GM12878 (cell line): Measurements from ENCODE around the gene TIMM17B. TPM values are rescaled to one million over a fixed set of nuclear protein-coding genes. Genes with fewer than 3 reads are reported as not detected.
A peak's percentile ranks its signal among the peaks of the same experiment; 100 is the strongest.

Experiments
- BHLHE40 ChIP-seq, 2 experiments: fragments of 450-650 bp in 1 of 2; IDR thresholded peaks; 2 replicates each; pipeline ENCODE4 v1.6.1; 2011 to 2017; ENCODE audit warnings: low read depth in 2 of 2, borderline replicate concordance in 1 of 2, improper control_type of control experiment in 1 of 2, low read length in 1 of 2, mild to moderate bottlenecking in 1 of 2
- MLLT1 ChIP-seq: fragments of 450-650 bp; IDR thresholded peaks from 2 replicates; pipeline ENCODE4 v1.6.1; 2016; ENCODE audit warnings: mild to moderate bottlenecking
- PKNOX1 ChIP-seq: fragments of 450-650 bp; IDR thresholded peaks from 2 replicates; pipeline ENCODE4 v1.6.1; 2016; ENCODE audit warnings: mild to moderate bottlenecking
- REST ChIP-seq: IDR thresholded peaks from 2 replicates; pipeline ENCODE4 v1.6.1; 2012; ENCODE audit warnings: mild to moderate bottlenecking, low read depth, low read length
- SRF ChIP-seq, 2 experiments: IDR thresholded peaks; 2 replicates each; pipeline ENCODE4 v1.6.1; 2011; ENCODE audit warnings: low read depth in 2 of 2, low read length in 2 of 2, mild to moderate bottlenecking in 1 of 2, moderate library complexity in 1 of 2
- WRNIP1 ChIP-seq: IDR thresholded peaks from 2 replicates; pipeline ENCODE4 v1.6.1; 2011; ENCODE audit warnings: low read depth, low read length, improper control_type of control experiment, borderline replicate concordance
- ZBTB40 ChIP-seq: fragments of 450-650 bp; IDR thresholded peaks from 2 replicates; pipeline ENCODE4 v1.6.1; 2016; ENCODE audit warnings: mild to moderate bottlenecking, moderate library complexity, borderline replicate concordance
- ZNF622 ChIP-seq: fragments of 450-650 bp; IDR thresholded peaks from 2 replicates; pipeline ENCODE4 v1.6.1; 2017; ENCODE audit warnings: mild to moderate bottlenecking, inconsistent platforms
- polyA plus RNA-seq, 11 experiments: library from polyadenylated mRNA; depleted of rRNA in 4 of 11; unstranded in 6 of 11; stranded (reverse) in 5 of 11; fragments of >200 nt; fragmentation: Nextera tagmentation in 4 of 11; fragmentation: Illumina TruSeq in 1 of 11; extraction: Ambion mirVana in 4 of 11; extraction: Trizol in 1 of 11; gene quantifications; 1 replicate in 1 of 11; 2 replicates in 10 of 11; pipeline versions ENCODE4 v1.2.1 to v1.2.3, GENCODE V29; 2011 to 2016; ENCODE audit warnings: inconsistent platforms in 2 of 11, missing spikeins in 2 of 11, low read depth in 1 of 11
- total RNA-seq, 4 experiments: library from RNA; depleted of rRNA in 3 of 4; stranded (reverse); fragments of >200 nt in 3 of 4; fragmentation: Illumina TruSeq in 1 of 4; extraction: Trizol in 1 of 4; gene quantifications; 2 replicates each; pipeline versions ENCODE4 v1.2.1 to v1.2.3, GENCODE V29; 2013 to 2021

TIMM17B gene
- total and polyA plus RNA-seq, 10 of the 15 experiments (the other 5 are each of a cell fraction or from before 2014, with no cell fraction given), result 4.5 to 88.7 (median 47.5) TPM

- TF ChIP-seq PKNOX1 (no peak), BHLHE40 (IDR thresholded peaks at IDR 0.05; ENCODE audit: borderline replicate concordance in 1 of 2, low read depth in 2 of 2, low read length in 1 of 2) (0 out of 4 replicates have a peak, but pooled peaks of 1 of the 2 experiments have one; percentile 38), REST (no peak), MLLT1 (0 out of 2 replicates have a peak, but pooled peaks have one; percentile 24), ZNF622 (no peak), ZBTB40 (no peak), SRF (IDR thresholded peaks at IDR 0.05; ENCODE audit: low read depth in 2 of 2, low read length in 2 of 2) (no peak), WRNIP1 (no peak)
These were observed 36.2 kb upstream of the TIMM17B start (continued) for GRCh38 chrX:48933757-48934156.
